Suprapubic skin (tissue), 4 donors: ENCODE measurements around the gene ZNF567.

Experiments
- POLR2A ChIP-seq, 2 donors: fragments of 450-650 bp; IDR thresholded peaks; one replicate each; pipeline ENCODE4 v1.6.1; 2017; ENCODE audit warnings: antibody characterized with exemption in 2 of 2, mild to moderate bottlenecking in 2 of 2, moderate library complexity in 2 of 2
- POLR2AphosphoS5 ChIP-seq, 3 donors: sonication (generic); formaldehyde crosslinking; IDR thresholded peaks; one replicate each; pipeline ENCODE4 v1.6.1; 2017; ENCODE audit warnings: antibody characterized with exemption in 3 of 3

GRCh38 chr19:36745870-36746269 lies 58.5 kb downstream of the ZNF567 start:
- TF ChIP-seq POLR2AphosphoS5 (IDR thresholded peaks at IDR 0.05) (no peak), POLR2A (IDR thresholded peaks at IDR 0.05) (no peak)
